H9 (cell line): ENCODE results near the gene ACTN4. TPM values are rescaled to one million over a fixed set of nuclear protein-coding genes. Genes with fewer than 3 reads are reported as not detected.

Experiments used
- DNase-seq: peaks from one replicate; pipeline ENCODE4 v3.0.0-alpha.2; 2017
- H2AFZ ChIP-seq: one replicate; pipeline ENCODE4 v1.6.1; 2013; ENCODE audit warnings: mild to moderate bottlenecking, low read length, control low read depth, moderate library complexity
- H2AK5ac ChIP-seq: 2 replicates; pipeline ENCODE4 v1.6.1; 2013; ENCODE audit warnings: low read length, control low read depth, mixed read lengths; ENCODE audit not compliant: insufficient read length
- H2BK120ac ChIP-seq: one replicate; pipeline ENCODE4 v1.6.1; 2013; ENCODE audit warnings: low read depth, mild to moderate bottlenecking, low read length, control low read depth, inconsistent platforms; ENCODE audit not compliant: poor library complexity, severe bottlenecking
- H2BK12ac ChIP-seq: 2 replicates; pipeline ENCODE4 v1.6.1; 2013; ENCODE audit warnings: low read length, control low read depth, mixed read lengths, low read depth; ENCODE audit not compliant: insufficient read length
- H2BK15ac ChIP-seq: 2 replicates; pipeline ENCODE4 v1.6.1; 2013; ENCODE audit warnings: low read depth, low read length, control low read depth
- H2BK20ac ChIP-seq: one replicate; pipeline ENCODE4 v1.6.1; 2013; ENCODE audit warnings: low read depth, mild to moderate bottlenecking, low read length, control low read depth, inconsistent platforms; ENCODE audit not compliant: poor library complexity, severe bottlenecking
- H2BK5ac ChIP-seq: 2 replicates; pipeline ENCODE4 v1.6.1; 2013; ENCODE audit warnings: low read length, control low read depth, mixed read lengths; ENCODE audit not compliant: insufficient read length
- H3K14ac ChIP-seq: 2 replicates; pipeline ENCODE4 v1.6.1; 2013; ENCODE audit warnings: low read length, control low read depth; ENCODE audit not compliant: insufficient read depth
- H3K18ac ChIP-seq: 2 replicates; pipeline ENCODE4 v1.6.1; 2013; ENCODE audit warnings: low read depth, mild to moderate bottlenecking, mixed read lengths, low read length, control low read depth; ENCODE audit not compliant: insufficient read length
- H3K23ac ChIP-seq: 2 replicates; pipeline ENCODE4 v1.6.1; 2013; ENCODE audit warnings: low read length, control low read depth, mixed read lengths, low read depth; ENCODE audit not compliant: insufficient read length
- H3K23me2 ChIP-seq: 2 replicates; pipeline ENCODE4 v1.6.1; 2013; ENCODE audit warnings: low read depth, mild to moderate bottlenecking, mixed read lengths, low read length, control low read depth; ENCODE audit not compliant: insufficient read length, poor library complexity, severe bottlenecking
- H3K27ac ChIP-seq: 2 replicates; pipeline ENCODE4 v1.5.1; 2013; ENCODE audit warnings: low read length, control low read depth, mixed read lengths, low read depth; ENCODE audit not compliant: insufficient read length
- H3K27me3 ChIP-seq: 2 replicates; pipeline ENCODE4 v1.6.1; 2013; ENCODE audit warnings: low read length, control low read depth, inconsistent platforms; ENCODE audit not compliant: insufficient read depth
- H3K4ac ChIP-seq: 2 replicates; pipeline ENCODE4 v1.6.1; 2013; ENCODE audit warnings: low read depth, mild to moderate bottlenecking, control low read depth, inconsistent platforms, low read length, moderate library complexity
- H3K4me1 ChIP-seq: 2 replicates; pipeline ENCODE4 v1.6.1; 2013; ENCODE audit warnings: low read length, control low read depth, inconsistent platforms; ENCODE audit not compliant: insufficient read depth
- H3K4me2 ChIP-seq: 2 replicates; pipeline ENCODE4 v1.6.1; 2013; ENCODE audit warnings: low read length, control low read depth, mixed read lengths; ENCODE audit not compliant: insufficient read length, insufficient read depth
- H3K56ac ChIP-seq: 2 replicates; pipeline ENCODE4 v1.6.1; 2013; ENCODE audit warnings: low read depth, mild to moderate bottlenecking, mixed read lengths, low read length, control low read depth; ENCODE audit not compliant: insufficient read length
- H3K79me1 ChIP-seq: 2 replicates; pipeline ENCODE4 v1.6.1; 2013; ENCODE audit warnings: low read depth, mild to moderate bottlenecking, moderate library complexity, low read length, control low read depth, inconsistent platforms; ENCODE audit not compliant: insufficient read depth, poor library complexity, severe bottlenecking
- H3K79me2 ChIP-seq: 2 replicates; pipeline ENCODE4 v1.6.1; 2013; ENCODE audit warnings: low read length, control low read depth, inconsistent platforms; ENCODE audit not compliant: insufficient read depth
- H3K9ac ChIP-seq: 2 replicates; pipeline ENCODE4 v1.6.1; 2013; ENCODE audit warnings: low read length, control low read depth, mixed read lengths; ENCODE audit not compliant: insufficient read length; ENCODE audit errors: extremely low read depth
- H3K9me3 ChIP-seq: one replicate; pipeline ENCODE4 v1.6.1; 2013; ENCODE audit warnings: low read depth, low read length, inconsistent platforms; ENCODE audit not compliant: control insufficient read depth
- H3T11ph ChIP-seq: one replicate; pipeline ENCODE4 v1.6.1; 2013; ENCODE audit warnings: mild to moderate bottlenecking, low read length, control low read depth, inconsistent platforms
- H4K20me1 ChIP-seq: one replicate; pipeline ENCODE4 v1.6.1; 2013; ENCODE audit not compliant: control insufficient read depth, insufficient read length, insufficient read depth
- H4K5ac ChIP-seq: 2 replicates; pipeline ENCODE4 v1.6.1; 2013; ENCODE audit warnings: low read depth, mild to moderate bottlenecking, mixed read lengths, low read length, control low read depth; ENCODE audit not compliant: insufficient read length
- H4K8ac ChIP-seq: replicated peaks from 2 replicates; pipeline ENCODE4 v1.6.1; 2013; ENCODE audit warnings: low read length, control low read depth, mixed read lengths, low read depth; ENCODE audit not compliant: insufficient read length
- H4K91ac ChIP-seq: 2 replicates; pipeline ENCODE4 v1.6.1; 2013; ENCODE audit warnings: low read depth, mild to moderate bottlenecking, moderate library complexity, mixed read lengths, low read length, control low read depth; ENCODE audit not compliant: insufficient read length
- H3K27ac Mint-ChIP-seq, 3 experiments: 2 replicates in 2 of 3; 3 replicates in 1 of 3; pipeline ENCODE4 v1.8.0; 2020 to 2021; ENCODE audit warnings: mixed read lengths in 3 of 3, mild to moderate bottlenecking in 1 of 3, moderate library complexity in 1 of 3
- H3K27me3 Mint-ChIP-seq: 2 replicates; pipeline ENCODE4 v1.8.0; 2021; ENCODE audit warnings: low read depth, mild to moderate bottlenecking, moderate library complexity, mixed read lengths
- H3K36me3 Mint-ChIP-seq, 3 experiments: 2 replicates in 2 of 3; 3 replicates in 1 of 3; pipeline ENCODE4 v1.8.0; 2020 to 2021; ENCODE audit warnings: low read depth in 3 of 3, mixed read lengths in 3 of 3; ENCODE audit not compliant: insufficient read depth in 1 of 3
- H3K4me1 Mint-ChIP-seq, 2 experiments: 2 replicates each; pipeline ENCODE4 v1.8.0; 2020; ENCODE audit warnings: mixed read lengths in 2 of 2
- H3K4me3 Mint-ChIP-seq, 2 experiments: 2 replicates in 1 of 2; 3 replicates in 1 of 2; pipeline ENCODE4 v1.8.0; 2020 to 2021; ENCODE audit warnings: mild to moderate bottlenecking in 2 of 2, mixed read lengths in 2 of 2, moderate library complexity in 1 of 2
- H3K9me3 Mint-ChIP-seq, 2 experiments: 2 replicates in 1 of 2; 3 replicates in 1 of 2; pipeline ENCODE4 v1.8.0; 2020; ENCODE audit warnings: mild to moderate bottlenecking in 2 of 2, mixed read lengths in 2 of 2, moderate library complexity in 1 of 2
- WGBS: extraction: QIAGEN DNeasy Blood & Tissue Kit; methylation state at CpG from one replicate; pipeline ENCODE4 v1.1.7; 2013; ENCODE audit warnings: missing lambda C conversion rate, low lambda C conversion rate, mixed read lengths; ENCODE audit not compliant: insufficient read length; ENCODE audit errors: extremely low coverage; 5-methylcytosine and 5-hydroxymethylcytosine counted together
- total RNA-seq: library from RNA; stranded (reverse); gene quantifications from 2 replicates; pipeline ENCODE4 v1.2.1, GENCODE V29; 2021
- TF ChIP-seq, protein P1 (sequence below): fragments of 200-600 bp; sonication (generic); conservative IDR thresholded peaks from 3 replicates; pipeline ENCODE4 v1.8.0; 2021; ENCODE audit warnings: antibody characterized with exemption, mild to moderate bottlenecking

The ACTN4 gene
- total RNA-seq, 1 experiment from 2014 or later: 369 TPM

GRCh38 chr19:38676023-38676877, 28.8 kb downstream of the ACTN4 start:
- no peak overlapping the region for H2AFZ ChIP-seq
- no peak overlapping the region for H2BK15ac ChIP-seq
- no CpG with 5 or more reads among the region's 13 CpGs for WGBS
- H3K18ac ChIP-seq: peak overlapping the region; percentile 56
- no peaks in the 10 kb centered on the region for H3K23me2 ChIP-seq
- TF ChIP-seq, protein P1, sequence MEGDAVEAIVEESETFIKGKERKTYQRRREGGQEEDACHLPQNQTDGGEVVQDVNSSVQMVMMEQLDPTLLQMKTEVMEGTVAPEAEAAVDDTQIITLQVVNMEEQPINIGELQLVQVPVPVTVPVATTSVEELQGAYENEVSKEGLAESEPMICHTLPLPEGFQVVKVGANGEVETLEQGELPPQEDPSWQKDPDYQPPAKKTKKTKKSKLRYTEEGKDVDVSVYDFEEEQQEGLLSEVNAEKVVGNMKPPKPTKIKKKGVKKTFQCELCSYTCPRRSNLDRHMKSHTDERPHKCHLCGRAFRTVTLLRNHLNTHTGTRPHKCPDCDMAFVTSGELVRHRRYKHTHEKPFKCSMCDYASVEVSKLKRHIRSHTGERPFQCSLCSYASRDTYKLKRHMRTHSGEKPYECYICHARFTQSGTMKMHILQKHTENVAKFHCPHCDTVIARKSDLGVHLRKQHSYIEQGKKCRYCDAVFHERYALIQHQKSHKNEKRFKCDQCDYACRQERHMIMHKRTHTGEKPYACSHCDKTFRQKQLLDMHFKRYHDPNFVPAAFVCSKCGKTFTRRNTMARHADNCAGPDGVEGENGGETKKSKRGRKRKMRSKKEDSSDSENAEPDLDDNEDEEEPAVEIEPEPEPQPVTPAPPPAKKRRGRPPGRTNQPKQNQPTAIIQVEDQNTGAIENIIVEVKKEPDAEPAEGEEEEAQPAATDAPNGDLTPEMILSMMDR: no peak
- H3K9ac ChIP-seq: no peak overlapping the region
- no peaks in the 10 kb centered on the region for H3K27me3 ChIP-seq
- no peak overlapping the region for H3K56ac ChIP-seq
- H4K20me1 ChIP-seq: no peaks in the 10 kb centered on the region
- no peak overlapping the region for H3K27ac ChIP-seq
- H3K4ac ChIP-seq: no peak overlapping the region
- H3K4me1 Mint-ChIP-seq: peaks cover 50 to 58% of the 10 kb centered on the region in 2 experiments
- no peaks in the 10 kb centered on the region for H3K27me3 Mint-ChIP-seq
- H3K14ac ChIP-seq: no peak overlapping the region; the same call in 1 of the 2 replicates
- peaks cover 44% of the 10 kb centered on the region; the same call in 1 of the 2 replicates for H3K79me2 ChIP-seq
- no peak overlapping the region for H2BK5ac ChIP-seq
- peaks cover 2% of the 10 kb centered on the region; the same call in 1 of the 2 replicates for H3K4me1 ChIP-seq
- H4K91ac ChIP-seq: no peak overlapping the region
- no peak for DNase-seq
- peaks cover 12 to 25% (median 22%) of the 10 kb centered on the region in 3 experiments; a peak in 6 of 7 replicates for H3K36me3 Mint-ChIP-seq
- H4K8ac ChIP-seq: no peak overlapping the region
- H3K4me2 ChIP-seq: no peak overlapping the region
- peak overlapping the region; percentile 77 to 89 (median 89); a peak in 5 of 7 replicates for H3K27ac Mint-ChIP-seq
- H3K4me3 Mint-ChIP-seq: no peak overlapping the region
- H2BK12ac ChIP-seq: no peak overlapping the region
- peaks cover 2% of the 10 kb centered on the region for H3K79me1 ChIP-seq
- no peak overlapping the region for H4K5ac ChIP-seq
- H3K23ac ChIP-seq: no peak overlapping the region
- no peak overlapping the region for H2AK5ac ChIP-seq
- H2BK120ac ChIP-seq: no peak overlapping the region
- H3K9me3 ChIP-seq: no peaks in the 10 kb centered on the region
- no peak overlapping the region for H3T11ph ChIP-seq
- no peak overlapping the region for H2BK20ac ChIP-seq
- no peaks in the 10 kb centered on the region; a peak in 1 of 5 replicates for H3K9me3 Mint-ChIP-seq
